Skeletal muscle tissue (tissue), 4 donors: ENCODE results near the gene KIF20A. TPM values are rescaled to one million over a fixed set of nuclear protein-coding genes. Genes with fewer than 3 reads are reported as not detected.

Experiments
- H3K27ac ChIP-seq: one replicate; pipeline ENCODE4 v1.7.0; 2013; ENCODE audit warnings: mild to moderate bottlenecking, low read depth, low read length, inconsistent platforms
- H3K27me3 ChIP-seq, 3 donors: one replicate each; pipeline ENCODE4 v1.7.0; 2013; ENCODE audit warnings: low read length in 3 of 3; ENCODE audit not compliant: control insufficient read depth in 3 of 3, insufficient read depth in 3 of 3
- H3K36me3 ChIP-seq, 3 donors: one replicate each; pipeline ENCODE4 v1.7.0; 2013; ENCODE audit warnings: low read length in 3 of 3; ENCODE audit not compliant: control insufficient read depth in 3 of 3, insufficient read depth in 3 of 3
- H3K4me1 ChIP-seq, 3 donors: one replicate each; pipeline ENCODE4 v1.7.0; 2013; ENCODE audit warnings: low read length in 3 of 3, mild to moderate bottlenecking in 3 of 3; ENCODE audit not compliant: control insufficient read depth in 3 of 3, insufficient read depth in 3 of 3
- H3K4me3 ChIP-seq, 3 donors: one replicate each; pipeline ENCODE4 v1.7.0; 2013; ENCODE audit warnings: low read length in 3 of 3
- H3K9ac ChIP-seq, 3 donors: one replicate each; pipeline ENCODE4 v1.7.0; 2013; ENCODE audit warnings: low read length in 3 of 3, mild to moderate bottlenecking in 3 of 3, moderate library complexity in 2 of 3, low read depth in 1 of 3
- H3K9me3 ChIP-seq, 3 donors: one replicate each; pipeline ENCODE4 v1.7.0; 2013; ENCODE audit warnings: low read length in 3 of 3; ENCODE audit not compliant: control insufficient read depth in 3 of 3
- total RNA-seq: library from RNA; depleted of rRNA; stranded (reverse); fragments of >200 nt; gene quantifications from one replicate; pipeline ENCODE4 v1.2.3, GENCODE V29; 2014
- donor health status: Osteomylitis.

Gene KIF20A
- total RNA-seq, 1 donor from 2014 or later = 8.9 TPM

DNA sequence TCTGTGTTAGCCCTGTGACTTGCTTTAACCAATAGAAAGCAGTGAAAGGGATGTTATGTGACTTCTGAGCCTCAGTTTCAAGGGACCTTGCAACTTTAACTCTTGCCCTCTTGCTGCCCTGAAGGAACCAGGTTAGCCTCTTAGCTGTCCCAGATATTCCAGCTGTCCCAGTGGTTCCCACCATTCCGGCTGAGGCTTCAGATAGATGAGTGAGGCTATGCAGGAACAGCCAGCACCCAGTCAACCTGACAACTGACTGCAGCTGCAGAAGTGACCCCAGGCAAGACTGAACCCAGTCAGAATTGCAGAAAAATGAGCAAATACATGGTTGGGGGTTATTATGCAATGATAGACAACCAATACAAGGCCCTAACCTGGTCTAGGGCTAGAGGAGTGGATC, 44.6 kb downstream of the KIF20A start:
- peaks cover 0 to 7% (median 3%) of the 10 kb centered on the region in 3 donors for H3K9me3 ChIP-seq
- no peak overlapping the region for H3K27ac ChIP-seq
- no peaks in the 10 kb centered on the region for H3K4me1 ChIP-seq
- H3K4me3 ChIP-seq = no peak overlapping the region
- no peaks in the 10 kb centered on the region for H3K36me3 ChIP-seq
- H3K27me3 ChIP-seq = no peaks in the 10 kb centered on the region
- no peak overlapping the region for H3K9ac ChIP-seq

DNA sequence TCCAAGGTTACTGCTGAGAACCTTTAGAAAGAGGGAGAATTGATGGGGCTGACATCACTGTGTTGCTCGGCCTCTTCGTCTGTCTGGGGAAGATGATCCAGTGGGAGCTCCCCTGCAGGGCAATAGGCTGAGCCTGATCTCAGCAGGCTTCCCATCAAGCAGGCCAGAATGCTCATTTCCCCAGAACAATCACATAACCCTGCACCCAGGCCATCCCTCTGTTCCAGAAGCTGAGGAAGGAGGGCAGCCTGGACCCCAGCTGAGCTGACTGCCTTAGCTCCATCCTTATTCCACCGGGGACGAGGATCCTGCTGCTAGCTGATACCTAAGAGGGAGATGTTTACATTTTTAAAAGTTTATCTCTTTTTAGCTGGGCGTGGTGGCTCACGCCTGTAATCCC, 45.8 kb downstream of the KIF20A start:
- H3K27ac ChIP-seq = no peak overlapping the region
- no peak overlapping the region for H3K4me3 ChIP-seq
- H3K9ac ChIP-seq = no peak overlapping the region
- H3K27me3 ChIP-seq = no peaks in the 10 kb centered on the region
- H3K36me3 ChIP-seq = no peaks in the 10 kb centered on the region
- no peaks in the 10 kb centered on the region for H3K4me1 ChIP-seq
- peaks cover 0 to 7% (median 3%) of the 10 kb centered on the region in 3 donors for H3K9me3 ChIP-seq

DNA sequence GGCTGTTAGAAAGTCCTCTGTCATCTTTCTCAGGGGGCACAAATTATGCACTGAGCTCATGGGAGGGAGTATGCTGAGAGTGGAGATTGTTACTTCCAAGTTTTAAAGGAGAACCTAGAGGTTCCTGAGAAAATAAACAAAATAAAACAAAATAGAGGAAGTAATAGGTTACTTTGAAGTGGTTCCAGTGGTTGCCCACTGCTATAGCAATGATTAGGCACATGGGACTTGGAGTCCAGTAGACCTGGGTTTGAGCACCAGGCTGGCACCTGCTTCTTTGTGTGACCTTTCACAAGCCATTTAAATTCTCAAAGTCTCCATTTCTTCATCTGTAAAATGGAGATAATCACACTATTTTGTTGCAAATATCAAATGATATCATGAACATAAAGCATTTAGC, 48.0 kb downstream of the KIF20A start:
- Histone ChIP-seq H3K36me3 (no peaks in the 10 kb centered on the region), H3K27ac (no peak overlapping the region), H3K4me1 (no peaks in the 10 kb centered on the region), H3K9ac (no peak overlapping the region), H3K9me3 (peaks cover 0 to 7% (median 3%) of the 10 kb centered on the region in 3 donors), H3K4me3 (no peak overlapping the region), H3K27me3 (no peaks in the 10 kb centered on the region)

DNA sequence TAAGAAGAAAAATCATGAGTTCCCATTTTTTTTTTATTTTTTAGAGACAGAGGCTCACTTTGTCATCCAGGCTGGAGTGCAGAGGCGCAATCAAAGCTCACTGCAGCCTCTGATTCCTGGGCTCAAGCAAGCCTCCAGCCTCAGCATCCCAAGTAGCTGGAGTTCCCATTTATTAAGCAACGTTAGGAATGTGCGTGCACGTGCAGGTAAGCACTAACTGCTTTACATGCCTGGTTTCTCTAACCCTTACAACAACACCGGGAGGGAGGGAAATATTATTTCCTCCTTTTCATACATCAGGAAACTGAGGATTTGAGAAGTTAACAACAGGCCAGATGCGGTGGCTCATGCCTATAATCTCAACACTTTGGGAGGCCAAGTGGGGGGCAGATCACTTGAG, 50.5 kb downstream of the KIF20A start:
- Histone ChIP-seq H3K4me1 (no peaks in the 10 kb centered on the region), H3K36me3 (no peaks in the 10 kb centered on the region), H3K4me3 (no peak overlapping the region), H3K27ac (no peak overlapping the region), H3K9ac (no peak overlapping the region), H3K27me3 (no peaks in the 10 kb centered on the region), H3K9me3 (peaks cover 0 to 7% (median 3%) of the 10 kb centered on the region in 3 donors)

DNA sequence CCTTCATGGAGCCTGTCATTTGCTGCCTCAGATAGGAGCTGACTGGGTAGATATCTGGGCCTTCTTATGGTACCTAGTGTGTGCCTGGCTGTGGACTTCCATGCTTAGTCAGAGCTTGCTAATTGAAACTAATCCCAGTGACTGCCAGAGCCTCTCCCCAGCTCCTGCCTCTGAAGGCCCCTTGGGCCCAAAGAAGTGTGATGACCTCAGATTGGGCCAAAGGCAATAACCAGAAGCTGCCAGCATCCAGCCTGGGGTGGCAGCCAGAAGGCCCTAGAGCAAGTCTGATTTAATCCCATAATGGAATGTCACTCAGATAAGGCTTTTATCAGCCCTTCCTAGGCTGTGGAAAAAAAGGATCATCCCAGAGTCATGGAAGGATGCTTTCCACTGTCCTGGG, 51.3 kb downstream of the KIF20A start:
- Histone ChIP-seq H3K9ac (no peak overlapping the region), H3K36me3 (no peaks in the 10 kb centered on the region), H3K27me3 (no peaks in the 10 kb centered on the region), H3K9me3 (peaks cover 0 to 7% (median 3%) of the 10 kb centered on the region in 3 donors), H3K4me3 (no peak overlapping the region), H3K4me1 (no peaks in the 10 kb centered on the region), H3K27ac (no peak overlapping the region)

DNA sequence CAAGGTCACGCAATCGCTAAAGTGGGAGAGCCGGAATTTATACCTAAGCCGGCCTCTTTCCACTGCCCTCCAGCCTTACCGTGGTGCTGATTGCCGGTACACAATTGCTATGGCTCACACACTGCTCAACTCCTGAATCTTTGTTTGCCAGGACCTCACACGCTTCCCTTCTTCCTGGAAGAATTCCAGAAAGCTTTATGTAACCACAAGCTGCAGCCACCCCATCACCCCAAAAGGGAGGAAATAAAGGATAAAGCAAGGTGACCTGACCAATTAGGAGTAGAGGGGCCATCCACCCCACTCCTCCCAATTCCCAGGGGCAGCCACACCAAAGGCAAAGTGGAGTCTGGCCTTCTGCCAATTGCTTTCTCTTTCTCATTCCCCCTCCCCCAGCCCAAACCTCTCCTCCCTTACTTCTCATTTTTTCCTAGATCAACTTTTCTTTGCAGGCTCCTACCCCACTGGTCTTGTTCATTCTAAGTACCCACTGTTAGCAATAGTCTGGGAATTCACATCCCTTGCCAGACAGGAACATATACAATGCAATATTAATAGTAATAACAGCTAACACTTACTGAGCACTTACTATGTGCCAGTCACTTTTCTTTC, 52.2 kb downstream of the KIF20A start:
- no peaks in the 10 kb centered on the region for H3K36me3 ChIP-seq
- no peaks in the 10 kb centered on the region for H3K27me3 ChIP-seq
- no peak overlapping the region for H3K27ac ChIP-seq
- no peak overlapping the region for H3K9ac ChIP-seq
- H3K4me1 ChIP-seq = no peaks in the 10 kb centered on the region
- no peak overlapping the region for H3K4me3 ChIP-seq
- H3K9me3 ChIP-seq = peaks cover 0 to 7% (median 1%) of the 10 kb centered on the region in 3 donors

DNA sequence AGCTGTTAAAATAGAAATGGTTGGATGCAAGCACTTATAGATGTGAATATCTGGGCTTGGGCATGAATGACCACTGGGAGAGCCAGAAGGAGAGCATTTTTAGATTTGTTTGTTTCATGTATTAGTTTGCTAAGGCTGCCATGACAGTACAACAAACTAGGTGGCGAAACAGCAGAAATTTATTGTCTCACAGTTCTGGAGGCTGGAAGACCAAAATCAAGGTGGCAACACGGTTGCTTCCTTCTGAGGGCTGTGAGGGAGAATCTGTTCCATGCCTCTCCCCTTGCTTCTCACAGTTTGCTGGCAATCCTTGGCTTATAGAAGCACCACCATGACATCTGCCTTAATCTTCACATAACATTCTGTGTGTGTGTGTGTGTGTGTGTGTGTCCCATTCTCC, 54.4 kb downstream of the KIF20A start:
- Histone ChIP-seq H3K27ac (no peak overlapping the region), H3K4me3 (no peak overlapping the region), H3K36me3 (no peaks in the 10 kb centered on the region), H3K9me3 (no peaks in the 10 kb centered on the region), H3K9ac (no peak overlapping the region), H3K4me1 (no peaks in the 10 kb centered on the region), H3K27me3 (no peaks in the 10 kb centered on the region)

DNA sequence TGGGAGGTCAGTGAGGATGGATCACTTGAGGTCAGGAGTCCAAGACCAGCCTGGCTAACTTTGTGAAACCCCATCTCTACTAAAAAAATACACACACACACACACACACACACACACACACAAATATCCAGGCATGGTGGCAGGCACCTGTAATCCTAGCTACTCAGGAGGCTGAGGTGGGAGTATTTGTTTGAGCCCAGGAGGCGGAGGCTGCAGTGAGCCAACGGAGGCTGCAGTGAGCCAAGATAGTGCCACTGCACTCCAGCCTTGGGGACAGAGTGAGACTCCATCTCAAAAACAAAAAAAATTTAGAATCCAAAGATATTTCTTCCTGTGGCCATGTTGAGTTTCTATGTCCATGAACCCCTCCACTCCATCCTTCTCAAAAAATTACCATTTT, 55.7 kb downstream of the KIF20A start:
- Histone ChIP-seq H3K4me1 (no peaks in the 10 kb centered on the region), H3K4me3 (no peak overlapping the region), H3K27ac (no peak overlapping the region), H3K9ac (no peak overlapping the region), H3K9me3 (no peaks in the 10 kb centered on the region), H3K27me3 (peaks cover 0 to 6% (median 0%) of the 10 kb centered on the region in 3 donors), H3K36me3 (no peaks in the 10 kb centered on the region)

Other genes with a start within 250 kb of the KIF20A start
- gene FAM13B, start 146.0 kb upstream of the KIF20A start, total RNA-seq = 43.8 TPM
- gene WNT8A, start 95.1 kb upstream of the KIF20A start, total RNA-seq = not detected
- gene NME5, start 39.7 kb upstream of the KIF20A start, total RNA-seq = not detected
- gene BRD8, start 482 bp upstream of the KIF20A start, total RNA-seq = 34.4 TPM
- 41.8 TPM for gene CDC23, start 34.2 kb downstream of the KIF20A start, total RNA-seq
- 1.0 TPM for gene GFRA3, start 95.5 kb downstream of the KIF20A start, total RNA-seq
- 3.7 TPM for gene CDC25C, start 152.7 kb downstream of the KIF20A start, total RNA-seq
- 17.2 TPM for gene FAM53C, start 159.2 kb downstream of the KIF20A start, total RNA-seq
- 75.2 TPM for gene KDM3B, start 173.6 kb downstream of the KIF20A start, total RNA-seq